ENCODE measurements around the gene BTBD16. TPM values are rescaled to one million over a fixed set of nuclear protein-coding genes. Genes with fewer than 3 reads are reported as not detected.

BTBD16 gene
- polyA plus RNA-seq, 3 donors, result not detected

- no peaks in the 10 kb centered on the region for H3K4me1 ChIP-seq (ENCODE audit: control insufficient read depth in 1 of 2, insufficient read depth in 2 of 2, low read length in 2 of 2)
- no peak overlapping the region for H3K4me3 ChIP-seq (replicated peaks in 1 of 3; ENCODE audit: low read depth in 2 of 3, low read length in 3 of 3)
- H3K36me3 Mint-ChIP-seq, result no peaks in the 10 kb centered on the region
- H4K20me1 ChIP-seq (ENCODE audit: insufficient read depth, low read length), result no peaks in the 10 kb centered on the region
- H3K27ac ChIP-seq (ENCODE audit: low read depth in 1 of 2, low read length in 2 of 2), result no peak overlapping the region
- no peaks in the 10 kb centered on the region for H3K9me3 ChIP-seq (replicated peaks in 1 of 2; ENCODE audit: control insufficient read depth in 1 of 2, insufficient read depth in 1 of 2, low read length in 2 of 2)
- no peaks in the 10 kb centered on the region for H3K36me3 ChIP-seq (replicated peaks in 1 of 2; ENCODE audit: control insufficient read depth in 1 of 2, insufficient read depth in 2 of 2, low read length in 2 of 2)
- no peak overlapping the region for H3K4me3 Mint-ChIP-seq
- peaks cover 2 to 9% (median 7%) of the 10 kb centered on the region in 3 donors for H3K27me3 Mint-ChIP-seq (ENCODE audit: low read depth in 3 of 3)
- no peak overlapping the region for H3K4me2 ChIP-seq (replicated peaks; ENCODE audit: extremely low read depth, low read length, poor library complexity, severe bottlenecking)
- H2AFZ ChIP-seq (ENCODE audit: insufficient read depth, low read depth, low read length, poor library complexity, severe bottlenecking), result no peak overlapping the region
- WGBS (ENCODE audit: insufficient coverage), result 84% methylated on average over 8 of the region's 9 CpGs
- no peak overlapping the region for H3K9ac ChIP-seq (ENCODE audit: insufficient read depth, low read length, poor library complexity, severe bottlenecking)
- no peaks in the 10 kb centered on the region for H3K27me3 ChIP-seq (ENCODE audit: control insufficient read depth in 2 of 2, insufficient read depth in 2 of 2, low read length in 2 of 2)
- no peak for TF ChIP-seq CTCF (IDR thresholded peaks at IDR 0.05)
- intact Hi-C loops (cut with micrococcal nuclease), result no loop called here
- no peaks in the 10 kb centered on the region for H3K4me1 Mint-ChIP-seq
- peaks cover 0 to 4% (median 0%) of the 10 kb centered on the region in 7 donors for H3K9me3 Mint-ChIP-seq
- no peaks in the 10 kb centered on the region for H3K79me2 ChIP-seq (ENCODE audit: insufficient read depth, low read length)
- no peak overlapping the region for H3K27ac Mint-ChIP-seq
- DNase-seq, result no peak
These were observed 11.2 kb downstream of the BTBD16 start for GRCh38 chr10:122282253-122282671.

- Mint-ChIP-seq H3K9me3 (peaks cover 0 to 2% (median 0%) of the 10 kb centered on the region in 7 donors), H3K27me3 (ENCODE audit: low read depth in 3 of 3) (peaks cover 2 to 9% (median 5%) of the 10 kb centered on the region in 3 donors), H3K4me1 (no peaks in the 10 kb centered on the region), H3K4me3 (no peak overlapping the region), H3K36me3 (no peaks in the 10 kb centered on the region), H3K27ac (no peak overlapping the region)
- Histone ChIP-seq H3K4me3 (replicated peaks in 1 of 3; ENCODE audit: low read depth in 2 of 3, low read length in 3 of 3) (no peak overlapping the region), H3K27ac (ENCODE audit: low read depth in 1 of 2, low read length in 2 of 2) (no peak overlapping the region), H3K4me2 (replicated peaks; ENCODE audit: extremely low read depth, low read length, poor library complexity, severe bottlenecking) (no peak overlapping the region), H3K4me1 (ENCODE audit: control insufficient read depth in 1 of 2, insufficient read depth in 2 of 2, low read length in 2 of 2) (no peaks in the 10 kb centered on the region), H3K36me3 (replicated peaks in 1 of 2; ENCODE audit: control insufficient read depth in 1 of 2, insufficient read depth in 2 of 2, low read length in 2 of 2) (no peaks in the 10 kb centered on the region), H3K9me3 (replicated peaks in 1 of 2; ENCODE audit: control insufficient read depth in 1 of 2, insufficient read depth in 1 of 2, low read length in 2 of 2) (no peaks in the 10 kb centered on the region), H3K27me3 (ENCODE audit: control insufficient read depth in 2 of 2, insufficient read depth in 2 of 2, low read length in 2 of 2) (no peaks in the 10 kb centered on the region), H2AFZ (ENCODE audit: insufficient read depth, low read depth, low read length, poor library complexity, severe bottlenecking) (no peak overlapping the region), H4K20me1 (ENCODE audit: insufficient read depth, low read length) (no peaks in the 10 kb centered on the region), H3K79me2 (ENCODE audit: insufficient read depth, low read length) (no peaks in the 10 kb centered on the region), H3K9ac (ENCODE audit: insufficient read depth, low read length, poor library complexity, severe bottlenecking) (no peak overlapping the region)
- intact Hi-C loops (cut with micrococcal nuclease), result no loop called here
- WGBS (ENCODE audit: insufficient coverage), result 66% methylated on average over 7 of the region's 7 CpGs
- TF ChIP-seq CTCF (IDR thresholded peaks at IDR 0.05), result no peak
- DNase-seq, result no peak
These were observed 11.8 kb downstream of the BTBD16 start for GRCh38 chr10:122282909-122283308.
